Natural killer cell (primary cell): ENCODE data around the gene SH2D7. TPM values are rescaled to one million over a fixed set of nuclear protein-coding genes. Genes with fewer than 3 reads are reported as not detected.

Experiments used
- ATAC-seq, 3 donors: fragments of 150-1000 bp in 2 of 3; fragments of 200-7000 bp in 1 of 3; cut with Tn5 transposase; 1 replicate in 1 of 3; 2 replicates in 2 of 3; pipeline ENCODE4 v1.10.0; 2021; ENCODE audit warnings: mild to moderate bottlenecking in 2 of 3, moderate library complexity in 2 of 3
- DNase-seq, 2 donors: peaks; one replicate each; pipeline versions ENCODE4 v3.0.0 to v3.0.0-alpha.2; 2013 to 2021; ENCODE audit warnings: mixed read lengths in 1 of 2
- H3K27ac ChIP-seq: one replicate; pipeline ENCODE4 v1.5.1; 2013; ENCODE audit warnings: mild to moderate bottlenecking, low read length
- H3K27me3 ChIP-seq: one replicate; pipeline ENCODE4 v1.6.1; 2013; ENCODE audit warnings: low read length; ENCODE audit not compliant: control insufficient read depth, insufficient read depth
- H3K36me3 ChIP-seq: one replicate; pipeline ENCODE4 v1.6.1; 2013; ENCODE audit warnings: low read length; ENCODE audit not compliant: control insufficient read depth, insufficient read depth
- H3K4me1 ChIP-seq: one replicate; pipeline ENCODE4 v1.6.1; 2013; ENCODE audit warnings: low read length; ENCODE audit not compliant: control insufficient read depth, insufficient read depth
- H3K4me3 ChIP-seq: one replicate; pipeline ENCODE4 v1.5.1; 2013; ENCODE audit warnings: low read length
- H3K9me3 ChIP-seq: one replicate; pipeline ENCODE4 v1.6.1; 2013; ENCODE audit warnings: low read length; ENCODE audit not compliant: control insufficient read depth, insufficient read depth
- H3K27ac Mint-ChIP-seq, 2 donors: one replicate each; pipeline ENCODE4 v1.8.0; 2022; ENCODE audit warnings: mild to moderate bottlenecking in 2 of 2, mixed read lengths in 2 of 2, moderate library complexity in 1 of 2
- H3K27me3 Mint-ChIP-seq, 2 donors: one replicate each; pipeline ENCODE4 v1.8.0; 2022; ENCODE audit warnings: low read depth in 2 of 2, mixed read lengths in 2 of 2
- H3K36me3 Mint-ChIP-seq: one replicate; pipeline ENCODE4 v1.8.0; 2022; ENCODE audit warnings: mixed read lengths
- H3K4me1 Mint-ChIP-seq, 2 donors: one replicate each; pipeline ENCODE4 v1.8.0; 2022; ENCODE audit warnings: mixed read lengths in 2 of 2
- H3K4me3 Mint-ChIP-seq: one replicate; pipeline ENCODE4 v1.8.0; 2022; ENCODE audit warnings: mild to moderate bottlenecking, moderate library complexity, mixed read lengths
- H3K9me3 Mint-ChIP-seq, 2 donors: one replicate each; pipeline ENCODE4 v1.8.0; 2022; ENCODE audit warnings: mixed read lengths in 2 of 2
- CTCF ChIP-seq: fragments of 200-600 bp; IDR thresholded peaks from one replicate; pipeline ENCODE4 v1.8.0; 2022; ENCODE audit warnings: antibody characterized with exemption
- WGBS: methylation state at CpG from one replicate; pipeline ENCODE4 v1.1.7; 2013; ENCODE audit warnings: missing lambda C conversion rate; ENCODE audit not compliant: insufficient coverage; 5-methylcytosine and 5-hydroxymethylcytosine counted together
- intact Hi-C: fragments of 100-400 bp; cut with micrococcal nuclease; formaldehyde crosslinking; loops from one replicate; pipeline ENCODE4 v1.14.2; 2022
- total RNA-seq, 4 donors: library from RNA; stranded (reverse); fragments of 120-200 nt in 1 of 4; gene quantifications; one replicate each; pipeline versions ENCODE4 v1.2.3 to v1.2.4, GENCODE V29; 2013 to 2022

SH2D7 gene
- total RNA-seq, 3 donors from 2014 or later (not counting 1 experiment from before 2014, with no cell fraction given) = not detected

GRCh38 chr15:78054966-78055365 lies 37.4 kb upstream of the SH2D7 start:
- Mint-ChIP-seq H3K36me3 (peaks cover 6% of the 10 kb centered on the region), H3K4me3 (peak overlapping the region; percentile 80), H3K27ac (peak overlapping the region; percentile 72 to 87), H3K4me1 (peaks cover 59 to 73% of the 10 kb centered on the region in 2 donors), H3K9me3 (no peaks in the 10 kb centered on the region), H3K27me3 (no peaks in the 10 kb centered on the region)
- DNase-seq (peak; percentile 24 to 78), ATAC-seq (peak; percentile 34 to 56 (median 52))
- Histone ChIP-seq H3K27me3 (no peaks in the 10 kb centered on the region), H3K4me3 (no peak overlapping the region), H3K9me3 (no peaks in the 10 kb centered on the region), H3K4me1 (peaks cover 63% of the 10 kb centered on the region), H3K36me3 (peaks cover 12% of the 10 kb centered on the region), H3K27ac (peak overlapping the region; percentile 51)
- intact Hi-C loops = no loop called here
- WGBS = 0% methylated on average over 1 of the region's 1 CpG
- no peak for TF ChIP-seq CTCF

- no peaks in the 10 kb centered on the region for H3K9me3 Mint-ChIP-seq
- H3K27ac Mint-ChIP-seq = peak overlapping the region; percentile 72 to 87
- 28% methylated on average over 2 of the region's 2 CpGs for WGBS
- ATAC-seq (peak in 2 of 3 donors; percentile 19 to 27), DNase-seq (peak in 1 of 2 donors; percentile 62)
- intact Hi-C loops = no loop called here
- peaks cover 53% of the 10 kb centered on the region for H3K4me1 ChIP-seq
- H3K4me1 Mint-ChIP-seq = peaks cover 48 to 61% of the 10 kb centered on the region in 2 donors
- peak overlapping the region; percentile 51 for H3K27ac ChIP-seq
- peaks cover 6% of the 10 kb centered on the region for H3K36me3 Mint-ChIP-seq
- no peak for TF ChIP-seq CTCF
- H3K4me3 ChIP-seq = no peak overlapping the region
- peaks cover 12% of the 10 kb centered on the region for H3K36me3 ChIP-seq
- no peaks in the 10 kb centered on the region for H3K27me3 Mint-ChIP-seq
- no peaks in the 10 kb centered on the region for H3K9me3 ChIP-seq
- peak overlapping the region; percentile 51 for H3K4me3 Mint-ChIP-seq
- no peaks in the 10 kb centered on the region for H3K27me3 ChIP-seq
Observed at GRCh38 chr15:78055919-78056713, 36.2 kb upstream of the SH2D7 start.

- TF ChIP-seq CTCF = no peak
- peak overlapping the region in 1 of 2 donors; percentile 72 for H3K27ac Mint-ChIP-seq
- 10% methylated on average over 1 of the region's 2 CpGs for WGBS
Observed at GRCh38 chr15:78056714-78057269, 35.6 kb upstream of the SH2D7 start.

More at GRCh38 chr15:78056714-78057269, 35.6 kb upstream of the SH2D7 start:
- H3K27ac ChIP-seq = peak overlapping the region; percentile 51
- peak in 1 of 2 donors; percentile 57 for DNase-seq
- Mint-ChIP-seq H3K9me3 (no peaks in the 10 kb centered on the region), H3K36me3 (peaks cover 6% of the 10 kb centered on the region), H3K27me3 (no peaks in the 10 kb centered on the region), H3K4me1 (peaks cover 43 to 56% of the 10 kb centered on the region in 2 donors), H3K4me3 (no peak overlapping the region)
- H3K27me3 ChIP-seq = no peaks in the 10 kb centered on the region
- intact Hi-C loops = no loop called here
- H3K4me3 ChIP-seq = no peak overlapping the region
- ATAC-seq = peak in 2 of 3 donors; percentile 20 to 50
- no peaks in the 10 kb centered on the region for H3K9me3 ChIP-seq
- peaks cover 49% of the 10 kb centered on the region for H3K4me1 ChIP-seq
- peaks cover 12% of the 10 kb centered on the region for H3K36me3 ChIP-seq
